HG03575 (cell line): ENCODE data around the gene NXF3.
"Not testable (repeated sequence)": the region's sequence is repeated elsewhere in the genome, so short reads cannot be mapped to it uniquely, and the experiment has no call there.

Experiments
- ATAC-seq: cut with Tn5 transposase; IDR thresholded peaks from one replicate; pipeline ENCODE4 v1.9.1; 2021; ENCODE audit not compliant: unreplicated experiment, insufficient number of reproducible peaks, low FRiP score; ENCODE audit errors: extremely low read depth

Gene NXF3, protein sequence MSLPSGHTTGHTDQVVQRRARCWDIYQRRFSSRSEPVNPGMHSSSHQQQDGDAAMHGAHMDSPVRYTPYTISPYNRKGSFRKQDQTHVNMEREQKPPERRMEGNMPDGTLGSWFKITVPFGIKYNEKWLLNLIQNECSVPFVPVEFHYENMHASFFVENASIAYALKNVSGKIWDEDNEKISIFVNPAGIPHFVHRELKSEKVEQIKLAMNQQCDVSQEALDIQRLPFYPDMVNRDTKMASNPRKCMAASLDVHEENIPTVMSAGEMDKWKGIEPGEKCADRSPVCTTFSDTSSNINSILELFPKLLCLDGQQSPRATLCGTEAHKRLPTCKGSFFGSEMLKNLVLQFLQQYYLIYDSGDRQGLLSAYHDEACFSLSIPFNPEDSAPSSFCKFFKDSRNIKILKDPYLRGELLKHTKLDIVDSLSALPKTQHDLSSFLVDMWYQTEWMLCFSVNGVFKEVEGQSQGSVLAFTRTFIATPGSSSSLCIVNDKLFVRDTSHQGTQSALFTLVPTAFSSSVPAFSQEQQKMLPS

GRCh38 chrX:103092942-103093341 is at the start of gene NXF3:
NXF3 (minus strand) TSS chrX:103093143; CDS start chrX:103093023, 120 bp downstream.
- no peak for ATAC-seq

- not testable (repeated sequence) for ATAC-seq
These were observed 43.6 kb upstream of the NXF3 start for GRCh38 chrX:103136528-103136927.

DNA sequence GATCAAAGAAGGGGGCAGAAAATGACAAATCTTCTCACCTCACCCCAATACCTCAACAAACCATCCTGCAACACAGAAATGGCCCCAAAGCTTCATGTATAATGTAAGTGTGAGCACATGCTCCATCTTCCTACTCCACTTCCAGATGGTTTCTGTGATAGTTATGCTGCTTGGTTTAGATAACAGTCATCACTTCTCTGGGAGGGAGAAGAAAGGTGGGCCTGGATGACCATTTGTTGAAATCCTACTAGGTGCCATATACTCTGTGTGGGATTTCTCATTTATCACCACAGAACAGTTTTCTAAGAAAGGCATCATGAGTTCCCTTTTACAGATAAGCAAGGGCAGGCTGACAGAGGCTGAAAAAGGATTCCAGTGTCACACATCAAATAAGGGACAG is 31.3 kb upstream of the NXF3 start:
- ATAC-seq, result no peak

DNA sequence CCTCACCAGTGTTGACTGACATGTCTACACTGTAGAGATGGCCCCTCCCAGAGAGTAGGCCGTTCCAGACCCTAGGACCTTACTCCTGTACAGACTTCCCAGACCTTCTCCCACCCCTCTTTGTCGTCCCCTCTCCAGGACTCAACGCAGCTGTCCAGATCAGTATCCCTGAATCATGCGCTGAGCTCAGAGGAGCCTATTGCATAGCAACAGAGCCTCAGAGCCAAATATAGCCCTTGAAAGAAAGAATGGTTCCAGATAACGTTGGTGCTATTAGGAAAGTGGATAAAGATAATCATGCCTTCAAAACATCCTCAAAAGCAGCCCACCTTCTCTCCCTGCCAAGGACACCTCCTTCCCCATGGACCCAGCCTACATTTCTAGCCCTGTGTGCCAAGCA is 27.8 kb upstream of the NXF3 start:
- no peak for ATAC-seq

DNA sequence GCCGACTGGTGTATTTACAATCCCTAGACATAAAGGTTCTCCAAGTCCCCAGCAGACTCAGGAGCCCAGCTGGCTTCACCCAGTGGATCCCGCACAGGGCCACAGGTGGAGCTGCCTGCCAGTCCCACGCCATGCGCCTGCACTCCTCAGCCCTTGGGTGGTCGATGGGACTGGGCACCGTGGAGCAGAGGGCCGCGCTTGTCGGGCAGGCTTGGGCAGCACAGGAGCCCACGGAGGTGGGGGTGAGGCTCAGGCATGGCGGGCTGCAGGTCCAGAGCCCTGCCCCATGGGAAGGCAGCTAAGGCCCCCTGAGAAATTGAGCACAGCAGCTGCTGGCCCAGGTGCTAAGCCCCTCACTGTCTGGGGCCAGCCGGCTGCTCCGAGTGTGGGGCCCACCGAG is 24.0 kb upstream of the NXF3 start:
- ATAC-seq, result not testable (repeated sequence)

DNA sequence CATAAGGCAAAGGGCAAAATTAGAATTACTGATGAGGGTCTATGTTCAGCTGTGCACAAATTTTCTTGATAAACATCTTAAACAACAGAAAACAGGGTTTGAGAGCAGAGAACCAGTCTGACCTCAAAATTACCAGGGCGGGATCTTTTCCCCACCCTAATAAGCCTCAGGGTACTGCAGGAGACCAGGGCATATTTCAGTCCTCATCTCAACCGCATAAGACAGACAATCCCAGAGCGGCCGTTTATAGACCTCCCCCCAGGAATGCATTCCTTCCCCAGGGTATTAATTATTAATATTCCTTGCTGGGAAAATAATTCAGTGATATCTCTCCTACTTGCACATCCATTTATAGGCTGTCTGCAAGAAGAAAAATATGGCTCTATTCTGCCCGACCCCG is 16.6 kb upstream of the NXF3 start:
- ATAC-seq, result not testable (repeated sequence)

DNA sequence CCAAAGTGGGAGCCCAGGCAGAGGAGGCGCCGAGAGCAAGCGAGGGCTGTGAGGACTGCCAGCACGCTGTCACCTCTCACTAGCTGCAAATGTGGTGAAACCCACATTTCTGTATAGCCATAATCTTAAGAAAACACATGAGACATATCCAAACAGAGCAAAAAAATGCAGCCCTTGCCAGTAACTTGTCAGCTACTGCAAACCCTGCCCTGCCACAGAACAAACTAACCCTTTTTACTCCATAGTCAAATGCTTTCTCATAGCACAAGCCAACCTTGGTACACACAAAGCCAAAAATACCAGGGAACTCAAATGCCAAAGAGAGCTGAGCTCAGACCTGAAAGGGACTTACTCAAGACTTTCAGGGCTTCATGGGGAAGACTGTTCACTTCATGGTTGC is 14.9 kb upstream of the NXF3 start:
- no peak for ATAC-seq

GRCh38 chrX:103107227-103107737 is 14.3 kb upstream of the NXF3 start:
- not testable (repeated sequence) for ATAC-seq

- ATAC-seq, result not testable (repeated sequence)
These were observed 11.4 kb upstream of the NXF3 start for GRCh38 chrX:103104370-103104769.

- not testable (repeated sequence) for ATAC-seq
These were observed 10.9 kb upstream of the NXF3 start for GRCh38 chrX:103103866-103104265.

GRCh38 chrX:103101299-103102042 is 8.5 kb upstream of the NXF3 start:
- ATAC-seq, result no peak

- ATAC-seq, result no peak
These were observed 7.5 kb upstream of the NXF3 start for GRCh38 chrX:103100484-103100883.

DNA sequence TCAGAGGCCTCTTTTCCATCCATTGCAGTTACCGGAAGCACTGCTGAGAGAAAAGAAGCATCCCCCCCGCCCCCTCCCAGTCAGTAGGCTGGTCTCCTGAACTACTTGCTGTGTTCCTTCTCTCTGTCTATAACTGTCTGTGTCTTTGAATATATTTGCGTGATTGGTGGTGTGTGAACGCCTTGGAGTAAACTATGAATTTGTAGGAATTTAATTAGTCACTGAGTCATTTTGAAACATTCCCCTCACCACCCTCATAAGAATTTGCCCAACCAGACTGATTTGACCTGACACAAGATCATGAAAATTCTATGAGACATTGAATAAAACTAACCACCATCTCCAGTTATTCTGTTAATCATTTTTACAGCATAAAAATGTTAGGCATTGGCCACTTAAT is 6.7 kb upstream of the NXF3 start:
- ATAC-seq, result no peak

GRCh38 chrX:103098488-103098887 is 5.5 kb upstream of the NXF3 start:
- no peak for ATAC-seq

DNA sequence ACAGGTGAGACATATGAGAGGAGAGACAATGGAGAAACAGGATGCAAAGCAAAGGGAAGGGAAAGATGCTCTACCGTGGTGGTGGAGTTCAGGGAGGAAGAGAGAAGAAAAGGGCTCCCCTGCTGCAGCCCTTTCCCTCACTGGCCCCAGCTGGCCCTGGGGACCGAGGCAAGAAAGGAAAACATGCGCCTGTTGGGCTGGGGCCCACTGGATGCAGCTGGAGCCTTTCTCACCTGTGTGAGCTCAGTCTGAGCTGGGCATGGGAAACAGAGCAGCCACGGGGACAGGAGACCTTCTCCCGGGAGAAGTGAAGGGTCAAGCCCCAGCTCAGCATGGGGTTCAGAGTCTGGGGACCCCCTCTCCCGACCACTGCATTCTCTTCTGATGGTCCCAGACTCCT is 11.9 kb downstream of the NXF3 start:
- no peak for ATAC-seq

- no peak for ATAC-seq
These were observed 19.5 kb downstream of the NXF3 start for GRCh38 chrX:103073467-103073866.

- ATAC-seq, result no peak
These were observed 26.3 kb downstream of the NXF3 start for GRCh38 chrX:103066606-103067005.

DNA sequence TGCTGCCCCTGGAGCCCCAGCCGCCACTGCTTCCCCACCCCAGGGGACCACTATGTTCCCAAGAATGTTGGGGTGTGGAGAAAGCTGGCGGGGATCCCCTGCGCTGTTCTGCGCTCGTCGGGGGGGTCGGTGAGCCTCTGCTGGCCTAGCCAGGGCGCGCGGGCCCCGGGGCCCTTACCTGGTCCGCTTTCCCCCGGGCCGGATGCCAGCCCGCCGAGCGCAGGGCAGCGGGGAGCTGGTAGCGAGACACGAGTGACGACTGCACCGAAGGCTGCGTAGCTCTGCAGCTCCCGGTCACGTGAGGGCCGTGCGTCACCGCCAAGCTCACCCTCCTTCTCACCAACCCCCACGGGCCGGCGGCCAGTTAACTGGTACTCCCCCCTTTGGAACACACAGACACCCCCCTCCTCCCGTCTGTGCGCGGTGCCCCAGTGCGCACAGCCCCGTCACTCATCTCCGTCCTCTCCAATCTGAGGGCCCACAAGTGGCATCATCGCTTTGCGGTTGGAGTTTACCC is 29.0 kb downstream of the NXF3 start, which contains the start of gene BEX1:
TSS of gene BEX1 (minus strand) at position 254 of the 517 bp plus-strand sequence. CDS start 897 bp downstream, outside the sequence.
- no peak for ATAC-seq

DNA sequence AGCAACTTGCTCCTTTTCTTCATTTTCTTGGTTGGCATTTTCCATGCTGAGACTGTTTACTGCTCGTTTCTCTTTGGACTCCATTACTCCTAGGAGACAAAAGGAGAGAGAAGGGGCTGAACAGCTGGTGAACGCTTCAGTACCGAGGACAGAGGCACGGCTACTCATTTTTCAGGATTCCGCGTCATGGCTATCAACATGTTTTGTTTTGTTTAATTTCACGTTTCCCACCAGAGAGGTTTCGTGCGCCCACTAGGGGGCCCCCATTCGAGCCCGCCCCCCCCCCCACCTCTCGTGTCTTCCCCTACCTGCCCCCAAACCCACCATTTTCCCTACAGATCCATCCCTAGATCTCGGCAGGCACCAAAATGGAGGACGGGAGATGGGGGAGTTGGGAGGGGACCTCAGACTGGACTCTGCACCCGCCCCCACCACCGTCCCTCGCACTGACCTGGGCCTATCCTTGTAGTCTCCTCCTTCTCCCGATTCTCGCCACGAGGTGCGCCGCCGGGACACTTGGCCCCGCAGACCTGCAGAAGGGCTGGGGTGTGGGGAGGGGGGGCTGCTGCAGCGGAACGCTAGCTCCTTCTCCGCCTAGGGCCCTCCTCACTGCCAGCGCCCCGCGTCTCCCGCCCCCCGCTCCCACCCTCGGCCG is 29.6 kb downstream of the NXF3 start:
- no peak for ATAC-seq
